ENCODE data around the gene EPG5. TPM values are rescaled to one million over a fixed set of nuclear protein-coding genes. Genes with fewer than 3 reads are reported as not detected.

EPG5 gene
- total RNA-seq, 1 experiment from 2014 or later = 16.1 TPM

- no CpG with 5 or more reads among the region's 2 CpGs for WGBS (ENCODE audit: extremely low coverage, insufficient read length, low lambda C conversion rate)
- H4K20me1 ChIP-seq (ENCODE audit: control insufficient read depth, insufficient read depth, insufficient read length) = no peaks in the 10 kb centered on the region
- no peaks in the 10 kb centered on the region for H3K27me3 Mint-ChIP-seq (ENCODE audit: low read depth)
- no peak overlapping the region for H4K5ac ChIP-seq (ENCODE audit: insufficient read length, low read depth, low read length)
- H4K91ac ChIP-seq (ENCODE audit: insufficient read length, low read depth, low read length) = no peak overlapping the region
- H3K4me1 Mint-ChIP-seq = no peaks in the 10 kb centered on the region
- H3K4me3 Mint-ChIP-seq = no peak overlapping the region
- no peaks in the 10 kb centered on the region for H3K9me3 ChIP-seq (ENCODE audit: control insufficient read depth, low read depth, low read length)
- H3K36me3 Mint-ChIP-seq (ENCODE audit: insufficient read depth in 1 of 3, low read depth in 3 of 3) = peaks cover 4 to 47% (median 28%) of the 10 kb centered on the region in 3 experiments; a peak in 6 of 7 replicates
- H3K23ac ChIP-seq (ENCODE audit: insufficient read length, low read depth, low read length) = no peak overlapping the region
- no peaks in the 10 kb centered on the region for H3K79me2 ChIP-seq (ENCODE audit: insufficient read depth, low read length)
- no peak for DNase-seq
- no peak overlapping the region for H2BK5ac ChIP-seq (ENCODE audit: insufficient read length, low read length)
- H2AK5ac ChIP-seq (ENCODE audit: insufficient read length, low read length) = no peak overlapping the region
- TF ChIP-seq, protein P1, sequence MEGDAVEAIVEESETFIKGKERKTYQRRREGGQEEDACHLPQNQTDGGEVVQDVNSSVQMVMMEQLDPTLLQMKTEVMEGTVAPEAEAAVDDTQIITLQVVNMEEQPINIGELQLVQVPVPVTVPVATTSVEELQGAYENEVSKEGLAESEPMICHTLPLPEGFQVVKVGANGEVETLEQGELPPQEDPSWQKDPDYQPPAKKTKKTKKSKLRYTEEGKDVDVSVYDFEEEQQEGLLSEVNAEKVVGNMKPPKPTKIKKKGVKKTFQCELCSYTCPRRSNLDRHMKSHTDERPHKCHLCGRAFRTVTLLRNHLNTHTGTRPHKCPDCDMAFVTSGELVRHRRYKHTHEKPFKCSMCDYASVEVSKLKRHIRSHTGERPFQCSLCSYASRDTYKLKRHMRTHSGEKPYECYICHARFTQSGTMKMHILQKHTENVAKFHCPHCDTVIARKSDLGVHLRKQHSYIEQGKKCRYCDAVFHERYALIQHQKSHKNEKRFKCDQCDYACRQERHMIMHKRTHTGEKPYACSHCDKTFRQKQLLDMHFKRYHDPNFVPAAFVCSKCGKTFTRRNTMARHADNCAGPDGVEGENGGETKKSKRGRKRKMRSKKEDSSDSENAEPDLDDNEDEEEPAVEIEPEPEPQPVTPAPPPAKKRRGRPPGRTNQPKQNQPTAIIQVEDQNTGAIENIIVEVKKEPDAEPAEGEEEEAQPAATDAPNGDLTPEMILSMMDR (conservative IDR thresholded peaks at IDR 0.05) = no peak
- H2BK20ac ChIP-seq (ENCODE audit: low read depth, low read length, poor library complexity, severe bottlenecking) = no peak overlapping the region
- H3K56ac ChIP-seq (ENCODE audit: insufficient read length, low read depth, low read length) = no peak overlapping the region
- H3K18ac ChIP-seq (ENCODE audit: insufficient read length, low read depth, low read length) = no peak overlapping the region
- H3K4me2 ChIP-seq (ENCODE audit: insufficient read depth, insufficient read length, low read length) = no peak overlapping the region
- no peak overlapping the region for H3K4ac ChIP-seq (ENCODE audit: low read depth, low read length)
- H3K23me2 ChIP-seq (ENCODE audit: insufficient read length, low read depth, low read length, poor library complexity, severe bottlenecking) = no peaks in the 10 kb centered on the region
- H3K27me3 ChIP-seq (ENCODE audit: insufficient read depth, low read length) = no peaks in the 10 kb centered on the region
- H3K9ac ChIP-seq (ENCODE audit: extremely low read depth, insufficient read length, low read length) = no peak overlapping the region
- H3T11ph ChIP-seq (ENCODE audit: low read length) = no peak overlapping the region
- no peaks in the 10 kb centered on the region for H3K9me3 Mint-ChIP-seq
- H2BK12ac ChIP-seq (ENCODE audit: insufficient read length, low read depth, low read length) = no peak overlapping the region
- no peak overlapping the region for H3K14ac ChIP-seq (ENCODE audit: insufficient read depth, low read length)
- no peak overlapping the region for H4K8ac ChIP-seq (replicated peaks; ENCODE audit: insufficient read length, low read depth, low read length)
- H2BK120ac ChIP-seq (ENCODE audit: low read depth, low read length, poor library complexity, severe bottlenecking) = no peak overlapping the region
- no peaks in the 10 kb centered on the region for H3K79me1 ChIP-seq (ENCODE audit: insufficient read depth, low read depth, low read length, poor library complexity, severe bottlenecking)
- H3K27ac ChIP-seq (ENCODE audit: insufficient read length, low read depth, low read length) = no peak overlapping the region
- H2BK15ac ChIP-seq (ENCODE audit: low read depth, low read length) = no peak overlapping the region
- no peak overlapping the region for H3K27ac Mint-ChIP-seq
- no peak overlapping the region for H2AFZ ChIP-seq (ENCODE audit: low read length)
- H3K4me1 ChIP-seq (ENCODE audit: insufficient read depth, low read length) = no peaks in the 10 kb centered on the region
Measured at GRCh38 chr18:45938488-45938935, 28.6 kb downstream of the EPG5 start.
